NCI-H1694 (cell line): ENCODE results near the gene NDRG2.

Experiments used
- DNase-seq: peaks from one replicate; lab custom pipeline; 2025; lab: John Stamatoyannopoulos, UW

The NDRG2 gene

GRCh38 chr14:21033133-21033698 lies 8.4 kb upstream of the NDRG2 start:
- no peak for DNase-seq

- DNase-seq: no peak
Observed at GRCh38 chr14:21032326-21033132, 7.7 kb upstream of the NDRG2 start.

- no peak for DNase-seq
Observed at GRCh38 chr14:21030531-21030930, 5.7 kb upstream of the NDRG2 start.

- no peak for DNase-seq
Observed at GRCh38 chr14:21029917-21030316, 5.1 kb upstream of the NDRG2 start, which contains the start of gene TPPP2. Gene TPPP2 (plus strand): TSS chr14:21030217. CDS start chr14:21030582, 365 bp downstream.

- DNase-seq: no peak
Observed at GRCh38 chr14:21026988-21027315, 2.1 kb upstream of the NDRG2 start.

GRCh38 chr14:21026274-21026987 lies 1.6 kb upstream of the NDRG2 start:
- no peak for DNase-seq

GRCh38 chr14:21025371-21026273 lies 761 bp upstream of the NDRG2 start:
- DNase-seq: no peak

- DNase-seq: no peak
Observed at GRCh38 chr14:21023817-21024584, 860 bp downstream of the NDRG2 start.

GRCh38 chr14:21023174-21023573 lies 1.7 kb downstream of the NDRG2 start:
- no peak for DNase-seq

- no peak for DNase-seq
Observed at GRCh38 chr14:21022686-21023085, 2.2 kb downstream of the NDRG2 start.

GRCh38 chr14:21020977-21021545 lies 3.8 kb downstream of the NDRG2 start:
- DNase-seq: no peak

GRCh38 chr14:21019366-21019765 lies 5.5 kb downstream of the NDRG2 start:
- no peak for DNase-seq

- no peak for DNase-seq
Observed at GRCh38 chr14:21018781-21019180, 6.1 kb downstream of the NDRG2 start.

- no peak for DNase-seq
Observed at GRCh38 chr14:21018286-21018685, 6.6 kb downstream of the NDRG2 start.

- no peak for DNase-seq
Observed at GRCh38 chr14:21017528-21018245, 7.2 kb downstream of the NDRG2 start.

- no peak for DNase-seq
Observed at GRCh38 chr14:21016413-21017190, 8.3 kb downstream of the NDRG2 start.

- DNase-seq: no peak
Observed at GRCh38 chr14:21015312-21015711, 9.5 kb downstream of the NDRG2 start.

- DNase-seq: peak; percentile 96
Observed at GRCh38 chr14:21014761-21015190, 10.1 kb downstream of the NDRG2 start.

- DNase-seq: no peak
Observed at GRCh38 chr14:21011136-21011535, 13.7 kb downstream of the NDRG2 start.
